Cardiac fibroblast (primary cell): ENCODE measurements around the gene ESYT2.

ENCODE experiments used
- DNase-seq, 2 donors: peaks; one replicate each; pipeline versions ENCODE4 v3.0.0 to v3.0.0-alpha.2; 2010; ENCODE audit warnings: low read depth in 2 of 2
- H3K4me3 ChIP-seq, 2 donors: replicated peaks in 1 of 2; 1 replicate in 1 of 2; 2 replicates in 1 of 2; pipeline ENCODE4 v1.5.1; 2011; ENCODE audit warnings: low read depth in 2 of 2, low read length in 2 of 2, mild to moderate bottlenecking in 2 of 2, moderate library complexity in 1 of 2
- TF ChIP-seq, protein P1 (sequence below): IDR thresholded peaks from one replicate; pipeline ENCODE4 v1.5.1; 2011; ENCODE audit warnings: low read depth, mild to moderate bottlenecking, low read length, inconsistent platforms

The ESYT2 gene

DNA sequence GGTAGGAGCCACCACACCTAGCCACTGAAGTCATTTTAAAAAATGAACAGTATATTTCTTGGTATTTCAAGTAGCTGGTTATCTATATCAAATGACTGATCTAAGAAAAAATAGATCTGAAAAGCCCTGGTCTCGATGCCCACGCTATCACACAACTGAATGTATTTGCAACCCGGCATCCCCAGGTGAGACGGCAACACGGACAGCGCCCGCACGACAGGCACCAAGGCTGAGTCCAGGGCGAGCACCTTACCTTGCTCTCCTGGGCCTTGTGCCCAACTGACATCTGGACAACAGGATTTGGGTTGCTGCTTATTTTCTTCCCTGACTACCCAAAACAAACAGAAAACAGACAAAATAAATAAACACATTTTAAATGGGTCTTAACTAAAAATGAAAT lies 79.9 kb downstream of the ESYT2 start:
- TF ChIP-seq, protein P1, sequence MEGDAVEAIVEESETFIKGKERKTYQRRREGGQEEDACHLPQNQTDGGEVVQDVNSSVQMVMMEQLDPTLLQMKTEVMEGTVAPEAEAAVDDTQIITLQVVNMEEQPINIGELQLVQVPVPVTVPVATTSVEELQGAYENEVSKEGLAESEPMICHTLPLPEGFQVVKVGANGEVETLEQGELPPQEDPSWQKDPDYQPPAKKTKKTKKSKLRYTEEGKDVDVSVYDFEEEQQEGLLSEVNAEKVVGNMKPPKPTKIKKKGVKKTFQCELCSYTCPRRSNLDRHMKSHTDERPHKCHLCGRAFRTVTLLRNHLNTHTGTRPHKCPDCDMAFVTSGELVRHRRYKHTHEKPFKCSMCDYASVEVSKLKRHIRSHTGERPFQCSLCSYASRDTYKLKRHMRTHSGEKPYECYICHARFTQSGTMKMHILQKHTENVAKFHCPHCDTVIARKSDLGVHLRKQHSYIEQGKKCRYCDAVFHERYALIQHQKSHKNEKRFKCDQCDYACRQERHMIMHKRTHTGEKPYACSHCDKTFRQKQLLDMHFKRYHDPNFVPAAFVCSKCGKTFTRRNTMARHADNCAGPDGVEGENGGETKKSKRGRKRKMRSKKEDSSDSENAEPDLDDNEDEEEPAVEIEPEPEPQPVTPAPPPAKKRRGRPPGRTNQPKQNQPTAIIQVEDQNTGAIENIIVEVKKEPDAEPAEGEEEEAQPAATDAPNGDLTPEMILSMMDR: no peak
- DNase-seq: no peak
- H3K4me3 ChIP-seq: no peak overlapping the region

DNA sequence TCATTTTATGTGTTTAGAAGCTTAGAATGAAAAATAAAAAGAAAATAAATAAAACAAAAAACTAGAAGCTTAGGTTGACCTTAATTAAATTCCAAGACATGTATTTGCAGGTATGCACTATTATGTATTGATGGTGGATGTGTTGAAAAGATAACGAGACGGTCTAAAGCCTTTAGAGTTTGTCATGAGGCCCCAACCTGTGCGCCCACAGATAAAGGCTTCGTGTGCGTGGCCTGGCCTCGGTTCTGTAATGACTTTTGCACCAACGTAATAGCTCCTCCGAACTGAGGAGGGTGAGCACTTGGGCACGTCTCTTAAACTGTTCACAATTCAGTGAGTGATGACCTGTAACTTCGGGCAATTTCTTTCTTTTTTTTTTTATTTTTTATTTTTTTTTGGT lies 81.0 kb downstream of the ESYT2 start:
- TF ChIP-seq, protein P1: no peak
- DNase-seq: no peak

DNA sequence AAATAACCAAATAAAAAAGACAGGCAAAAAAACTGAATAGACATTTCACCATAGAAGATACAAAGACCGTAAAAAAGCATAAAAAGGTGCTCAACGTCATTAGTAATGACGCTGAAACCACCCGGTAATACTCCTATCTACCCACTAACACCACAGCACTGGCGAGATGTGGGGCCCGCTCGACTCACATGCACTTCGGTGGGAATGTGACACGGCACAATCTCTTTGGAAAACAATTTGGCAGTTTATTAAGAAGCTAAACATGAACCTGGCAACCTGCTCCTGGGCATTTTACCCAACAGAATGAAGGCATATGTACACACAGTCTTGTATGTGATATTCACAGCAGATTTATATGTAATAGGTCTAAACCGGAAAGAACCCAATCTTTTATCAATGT lies 81.9 kb downstream of the ESYT2 start:
- H3K4me3 ChIP-seq: no peak overlapping the region
- DNase-seq: no peak
- TF ChIP-seq, protein P1: no peak

More for the DNA sequence above, 81.0 kb downstream of the ESYT2 start:
- H3K4me3 ChIP-seq: no peak overlapping the region

DNA sequence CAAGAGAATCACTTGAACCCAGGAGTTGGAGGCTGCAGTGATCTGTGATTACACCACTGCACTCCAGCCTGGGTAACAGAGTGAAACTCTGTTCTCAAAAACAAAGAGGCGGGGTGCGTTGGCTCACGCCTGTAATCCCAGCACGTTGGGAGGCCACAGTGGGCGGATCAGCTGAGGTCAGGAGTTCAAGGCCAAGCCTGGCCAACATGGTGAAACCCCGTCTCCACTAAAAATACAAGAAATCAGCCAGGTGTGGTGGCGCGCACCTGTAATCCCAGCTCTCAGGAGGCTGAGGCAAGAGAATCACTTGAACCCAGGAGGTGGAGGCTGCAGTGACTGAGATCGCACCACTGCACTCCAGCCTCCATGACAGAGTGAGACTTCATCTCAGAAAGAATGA lies 82.4 kb downstream of the ESYT2 start:
- no peak overlapping the region for H3K4me3 ChIP-seq
- DNase-seq: no peak
- TF ChIP-seq, protein P1: no peak

DNA sequence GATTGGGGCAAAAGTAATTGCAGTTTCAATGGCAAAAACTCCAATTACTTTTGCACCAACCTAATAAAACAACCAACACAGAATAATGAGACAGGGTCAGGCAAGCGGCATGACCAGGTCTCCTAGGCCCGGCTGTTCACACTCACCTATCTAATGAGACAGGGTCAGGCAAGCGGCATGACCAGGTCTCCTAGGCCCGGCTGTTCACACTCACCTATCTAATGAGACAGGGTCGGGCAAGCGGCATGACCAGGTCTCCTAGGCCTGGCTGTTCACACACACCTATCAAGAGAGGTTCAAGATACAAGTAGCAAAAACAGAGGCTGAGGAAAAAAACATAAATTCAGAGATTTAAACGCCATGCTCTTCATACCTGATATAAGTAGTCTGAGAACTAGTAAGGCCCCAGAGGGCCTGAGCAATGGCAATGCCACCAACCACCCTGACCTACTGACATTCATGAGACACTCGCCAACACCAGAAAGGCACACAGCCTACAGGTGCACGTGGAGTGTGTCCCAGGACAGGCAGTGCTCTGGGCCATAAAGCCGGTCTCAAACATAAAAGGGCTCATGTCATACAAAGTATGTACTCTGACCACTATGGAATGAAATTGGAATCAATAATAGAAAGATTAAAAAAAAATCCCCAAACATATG lies 84.1 kb downstream of the ESYT2 start:
- DNase-seq: no peak
- H3K4me3 ChIP-seq: no peak overlapping the region
- TF ChIP-seq, protein P1: no peak

DNA sequence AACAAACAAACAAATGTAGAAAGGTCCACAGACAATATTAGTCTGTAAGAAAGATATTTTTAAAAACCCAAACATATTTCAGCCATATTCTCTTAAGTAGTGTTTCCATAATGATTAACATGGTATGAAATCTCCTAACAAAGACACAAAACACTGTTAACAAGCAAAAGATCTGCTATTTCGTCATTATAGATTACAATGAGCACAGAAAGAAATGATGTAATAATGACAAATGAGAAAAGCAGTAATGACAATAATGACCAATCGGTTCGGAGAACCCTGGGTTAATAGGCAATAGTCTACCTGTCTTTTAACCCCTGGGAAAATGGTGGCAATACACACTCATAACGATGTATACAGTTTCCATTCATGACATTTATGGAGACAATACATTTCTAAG lies 85.2 kb downstream of the ESYT2 start:
- H3K4me3 ChIP-seq: no peak overlapping the region
- TF ChIP-seq, protein P1: no peak
- DNase-seq: no peak

DNA sequence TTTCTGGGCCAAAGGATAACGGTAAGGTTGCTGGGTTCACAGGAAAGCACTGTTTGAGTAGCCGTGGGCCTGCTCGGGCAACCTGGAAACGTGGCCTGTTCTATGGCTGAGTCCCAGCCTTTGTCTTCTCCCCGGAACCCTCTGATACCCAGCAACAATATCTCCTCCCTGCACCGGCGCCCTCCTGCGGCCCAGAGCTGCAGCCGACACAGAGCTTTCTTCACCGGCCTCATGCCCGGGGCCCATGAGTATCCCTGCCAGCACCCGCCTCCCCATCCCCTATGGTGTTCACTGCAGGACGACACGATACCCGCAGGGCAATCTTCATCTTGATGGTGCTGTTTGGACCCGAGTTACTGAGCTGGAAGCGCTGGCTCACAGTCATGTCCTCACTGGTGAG lies 86.1 kb downstream of the ESYT2 start:
- no peak overlapping the region for H3K4me3 ChIP-seq
- TF ChIP-seq, protein P1: no peak
- DNase-seq: no peak
